Breast epithelium (tissue), 4 donors: Measurements from ENCODE around the gene CBX8. TPM values are rescaled to one million over a fixed set of nuclear protein-coding genes. Genes with fewer than 3 reads are reported as not detected.

Experiments used
- DNase-seq, 2 donors: peaks; one replicate each; pipeline ENCODE4 v3.0.0-alpha.2; 2019; ENCODE audit warnings: low spot score in 2 of 2
- H3K27ac ChIP-seq, 2 donors: fragments of 200-600 bp; sonication (generic) in 1 of 2; one replicate each; pipeline ENCODE4 v1.5.1; 2016 to 2019; ENCODE audit warnings: mild to moderate bottlenecking in 1 of 2
- H3K27me3 ChIP-seq, 2 donors: fragments of 200-600 bp; sonication (generic) in 1 of 2; one replicate each; pipeline versions ENCODE4 v1.5.1 to v1.6.0; 2017 to 2019; ENCODE audit warnings: control low read depth in 1 of 2, mild to moderate bottlenecking in 1 of 2
- H3K36me3 ChIP-seq: fragments of 200-600 bp; one replicate; pipeline ENCODE4 v1.5.1; 2019
- H3K4me1 ChIP-seq, 2 donors: fragments of 200-600 bp; sonication (generic); one replicate each; pipeline ENCODE4 v1.5.1; 2016 to 2019; ENCODE audit warnings: control low read depth in 1 of 2
- H3K4me3 ChIP-seq, 3 donors: fragments of 200-600 bp; sonication (generic); 1 replicate in 2 of 3; 2 replicates in 1 of 3; pipeline ENCODE4 v1.5.1; 2016 to 2019; ENCODE audit warnings: mild to moderate bottlenecking in 3 of 3, moderate library complexity in 2 of 3
- H3K9me3 ChIP-seq, 2 donors: fragments of 200-600 bp; sonication (generic) in 1 of 2; one replicate each; pipeline ENCODE4 v1.5.1; 2016 to 2019; ENCODE audit warnings: control low read depth in 1 of 2
- POLR2A ChIP-seq: fragments of 450-650 bp; IDR thresholded peaks from one replicate; pipeline ENCODE4 v1.6.1; 2016; ENCODE audit warnings: antibody characterized with exemption, mild to moderate bottlenecking, moderate library complexity
- POLR2AphosphoS5 ChIP-seq, 3 donors: sonication (generic); formaldehyde crosslinking; IDR thresholded peaks; one replicate each; pipeline ENCODE4 v1.6.1; 2017; ENCODE audit warnings: antibody characterized with exemption in 3 of 3
- intact Hi-C: fragments of 100-400 bp; cut with DNase I; formaldehyde crosslinking; loops from one replicate; pipeline ENCODE4 v1.15.1; 2023; ENCODE audit warnings: low total_unique reads
- total RNA-seq, 3 donors: library from RNA; depleted of rRNA; stranded (reverse); fragments of >200 nt; gene quantifications; one replicate each; pipeline ENCODE4 v1.1.0, GENCODE V29; 2016
- TF ChIP-seq, protein P1 (sequence below), 3 donors: fragments of 450-650 bp; IDR thresholded peaks; one replicate each; pipeline ENCODE4 v1.5.1; 2016 to 2017; ENCODE audit warnings: antibody characterized with exemption in 3 of 3, mild to moderate bottlenecking in 3 of 3, moderate library complexity in 3 of 3

The CBX8 gene
- 1 to 10 TPM; 1.9 to 9.2 (median 6.7) TPM for total RNA-seq

DNA sequence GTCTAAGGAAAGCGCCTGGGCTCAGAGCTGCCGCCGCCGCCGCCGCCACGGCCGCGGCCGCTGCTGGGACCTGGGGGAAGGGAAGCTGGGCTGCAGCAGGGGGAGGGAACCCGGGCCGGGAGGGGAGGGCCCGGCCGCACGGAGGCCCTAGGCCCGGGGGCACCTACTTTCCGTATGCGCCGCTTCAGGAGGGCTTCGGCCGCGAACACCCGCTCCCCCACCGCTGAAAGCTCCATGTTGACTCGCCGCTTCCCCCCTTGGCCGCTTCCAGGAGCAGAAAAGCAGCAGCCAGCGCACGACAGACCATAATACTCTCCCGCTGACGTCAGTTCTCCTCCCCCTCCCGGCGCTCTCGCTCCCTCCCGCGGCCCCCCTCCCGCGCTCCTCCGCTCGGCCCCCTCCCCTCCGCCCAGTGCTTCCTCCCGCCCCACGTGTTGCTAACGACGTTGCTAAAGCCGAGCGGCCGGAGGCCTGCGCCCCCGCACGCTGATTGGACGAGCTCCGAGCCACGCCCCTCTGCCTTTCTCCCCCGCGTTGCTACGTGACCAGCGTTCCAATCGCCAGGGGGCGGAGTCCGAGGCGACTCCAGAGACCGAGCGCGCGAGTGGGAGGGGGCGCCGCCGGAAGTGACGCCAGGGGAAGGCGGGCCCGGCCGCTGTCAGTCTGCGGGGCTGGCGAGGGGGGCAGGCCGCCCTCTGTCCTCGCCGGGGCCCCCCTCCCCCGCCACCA, at the start of gene CBX8:
Gene CBX8 (minus strand): TSS at position 315 of the 729 bp plus-strand sequence. CDS start 79 bp downstream, at position 236.
- H3K36me3 ChIP-seq: no peaks in the 10 kb centered on the region
- intact Hi-C loops: no loop called here
- H3K4me1 ChIP-seq: peaks cover 3 to 31% of the 10 kb centered on the region in 2 donors
- H3K9me3 ChIP-seq: no peaks in the 10 kb centered on the region
- peak; percentile 46 to 67 (median 67) for TF ChIP-seq POLR2AphosphoS5 (IDR thresholded peaks at IDR 0.05)
- TF ChIP-seq, protein P1, sequence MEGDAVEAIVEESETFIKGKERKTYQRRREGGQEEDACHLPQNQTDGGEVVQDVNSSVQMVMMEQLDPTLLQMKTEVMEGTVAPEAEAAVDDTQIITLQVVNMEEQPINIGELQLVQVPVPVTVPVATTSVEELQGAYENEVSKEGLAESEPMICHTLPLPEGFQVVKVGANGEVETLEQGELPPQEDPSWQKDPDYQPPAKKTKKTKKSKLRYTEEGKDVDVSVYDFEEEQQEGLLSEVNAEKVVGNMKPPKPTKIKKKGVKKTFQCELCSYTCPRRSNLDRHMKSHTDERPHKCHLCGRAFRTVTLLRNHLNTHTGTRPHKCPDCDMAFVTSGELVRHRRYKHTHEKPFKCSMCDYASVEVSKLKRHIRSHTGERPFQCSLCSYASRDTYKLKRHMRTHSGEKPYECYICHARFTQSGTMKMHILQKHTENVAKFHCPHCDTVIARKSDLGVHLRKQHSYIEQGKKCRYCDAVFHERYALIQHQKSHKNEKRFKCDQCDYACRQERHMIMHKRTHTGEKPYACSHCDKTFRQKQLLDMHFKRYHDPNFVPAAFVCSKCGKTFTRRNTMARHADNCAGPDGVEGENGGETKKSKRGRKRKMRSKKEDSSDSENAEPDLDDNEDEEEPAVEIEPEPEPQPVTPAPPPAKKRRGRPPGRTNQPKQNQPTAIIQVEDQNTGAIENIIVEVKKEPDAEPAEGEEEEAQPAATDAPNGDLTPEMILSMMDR (IDR thresholded peaks at IDR 0.05): no peak
- H3K27ac ChIP-seq: peak within 1 kb of the TSS; percentile 88 to 93
- H3K27me3 ChIP-seq: peaks cover 17 to 60% of the 10 kb centered on the region in 2 donors
- DNase-seq: peak; percentile 99 to 100
- H3K4me3 ChIP-seq: peak within 1 kb of the TSS; percentile 62 to 93 (median 76)

DNA sequence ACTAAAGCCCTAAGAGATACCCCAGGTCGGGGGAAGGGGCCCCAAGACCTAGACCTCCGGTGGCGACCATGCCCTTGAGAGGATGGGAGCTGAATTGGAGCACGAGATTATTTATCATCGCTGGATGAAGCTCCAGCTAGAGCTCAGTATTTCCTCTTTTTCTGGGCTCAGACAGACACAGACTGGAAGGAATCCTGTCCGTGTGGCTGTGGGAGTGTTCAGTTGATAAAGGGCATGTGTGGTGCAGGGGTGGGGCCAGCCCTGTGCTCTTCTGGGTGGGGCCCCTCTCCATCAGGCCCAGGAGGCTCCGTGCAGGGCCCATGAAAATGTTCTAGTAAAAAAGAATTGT, 48.7 kb upstream of the CBX8 start:
- peaks cover 8 to 12% of the 10 kb centered on the region in 2 donors for H3K4me1 ChIP-seq
- TF ChIP-seq, protein P1 (IDR thresholded peaks at IDR 0.05): no peak
- TF ChIP-seq POLR2A (no peak), POLR2AphosphoS5 (IDR thresholded peaks at IDR 0.05) (no peak)

DNA sequence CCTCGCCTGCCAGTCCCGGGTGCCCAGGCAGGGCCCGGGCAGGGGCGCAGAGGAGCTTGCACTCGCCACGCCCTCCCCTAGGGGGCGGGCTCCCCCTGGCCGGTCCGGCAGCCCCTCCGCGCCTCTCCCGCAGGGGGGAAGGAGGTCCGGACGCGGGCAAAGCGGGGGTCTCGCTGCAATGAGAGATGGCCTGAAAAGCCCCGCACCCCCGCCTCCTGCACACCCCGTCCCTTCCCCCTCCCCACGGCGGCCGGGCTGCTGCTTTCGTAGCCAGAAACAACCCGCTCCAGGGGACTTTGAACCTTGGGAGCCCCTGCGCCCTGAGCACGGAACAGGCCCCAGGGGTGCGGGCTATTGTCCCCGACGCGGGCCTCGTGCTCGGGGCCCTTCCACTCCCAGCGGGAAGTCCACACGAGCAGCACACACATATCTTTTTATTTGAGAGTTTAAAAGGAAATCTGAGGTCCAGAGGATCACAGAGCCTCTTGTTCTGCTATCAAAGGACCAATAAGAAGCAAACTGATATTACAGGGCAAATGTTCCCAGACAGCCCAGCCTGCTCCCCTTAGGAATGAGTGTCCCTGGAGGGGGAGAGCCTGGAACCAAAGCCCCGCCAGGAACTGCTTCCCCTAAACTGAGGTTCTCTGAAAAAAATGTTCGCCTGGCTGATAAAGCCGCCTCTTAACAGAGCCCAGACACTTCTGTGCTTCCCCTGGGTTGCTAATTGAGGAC, 48.2 kb upstream of the CBX8 start:
- no peaks in the 10 kb centered on the region for H3K36me3 ChIP-seq
- DNase-seq: no peak
- peaks cover 11 to 34% of the 10 kb centered on the region in 2 donors for H3K27me3 ChIP-seq
- peak overlapping the region; percentile 50 to 96 (median 58) for H3K4me3 ChIP-seq
- H3K27ac ChIP-seq: peak overlapping the region; percentile 62 to 98
- TF ChIP-seq POLR2AphosphoS5 (IDR thresholded peaks at IDR 0.05): no peak
- TF ChIP-seq, protein P1 (IDR thresholded peaks at IDR 0.05): peak in 2 of 3 donors; percentile 19 to 33
- no peaks in the 10 kb centered on the region for H3K9me3 ChIP-seq
- intact Hi-C loops: no loop called here
- H3K4me1 ChIP-seq: peaks cover 14% of the 10 kb centered on the region in 2 donors

More for the DNA sequence above, 48.7 kb upstream of the CBX8 start:
- Histone ChIP-seq H3K4me3 (no peak overlapping the region), H3K27me3 (peaks cover 11 to 29% of the 10 kb centered on the region in 2 donors), H3K36me3 (no peaks in the 10 kb centered on the region), H3K9me3 (no peaks in the 10 kb centered on the region), H3K27ac (peak overlapping the region; percentile 62 to 98)
- intact Hi-C loops: no loop called here
- DNase-seq: no peak

DNA sequence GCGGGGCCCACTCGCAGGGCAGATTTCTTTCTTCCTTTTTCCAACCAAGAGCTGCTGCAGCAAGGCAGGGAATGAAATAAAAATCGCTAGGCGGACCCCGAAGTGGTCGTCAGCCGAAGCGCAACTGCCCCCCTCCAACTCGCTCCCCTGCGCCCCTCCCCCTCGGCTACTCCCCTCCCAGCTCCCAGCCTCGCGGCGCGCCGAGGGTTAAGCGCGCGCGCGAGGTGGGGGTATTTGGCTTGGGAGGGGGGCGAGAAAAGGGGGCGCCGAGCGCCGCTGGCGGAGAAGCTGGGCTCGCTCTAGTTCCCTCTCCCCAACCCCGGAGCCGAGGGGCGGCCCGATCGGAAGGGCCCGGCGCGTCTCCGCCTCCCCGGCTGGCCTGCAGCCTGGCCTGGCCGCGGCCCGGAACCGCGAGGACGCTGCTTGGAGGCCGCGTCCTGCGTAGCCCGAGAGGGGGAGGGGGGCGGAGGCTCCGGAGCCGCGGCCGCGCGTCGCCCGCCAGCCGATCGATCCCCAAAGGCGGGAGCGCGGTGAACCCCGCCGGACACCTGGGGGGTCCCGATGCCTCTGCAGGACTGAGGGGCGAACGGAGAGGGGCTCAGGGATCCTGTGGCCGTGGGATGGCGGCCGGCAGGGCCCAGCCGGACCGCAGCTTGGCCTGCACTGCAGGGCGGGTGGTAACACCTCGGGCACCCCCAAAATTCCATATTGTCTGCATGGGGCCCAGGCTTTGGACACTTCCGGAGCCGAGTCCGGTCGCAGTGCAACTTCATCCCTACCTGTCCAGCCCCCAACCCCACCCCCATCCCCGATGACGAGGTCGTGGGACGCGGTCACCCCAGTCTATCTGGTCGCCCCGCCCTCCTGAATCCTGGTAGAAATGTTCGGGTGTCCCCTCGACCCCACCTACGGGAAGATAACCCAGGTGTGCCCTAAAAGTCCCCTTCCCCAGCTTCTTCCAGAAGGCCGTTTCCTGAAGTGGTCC, 47.2 kb upstream of the CBX8 start:
- Histone ChIP-seq H3K36me3 (no peaks in the 10 kb centered on the region), H3K4me3 (peak overlapping the region; percentile 50 to 96 (median 58)), H3K27me3 (peaks cover 11 to 37% of the 10 kb centered on the region in 2 donors), H3K4me1 (peaks cover 17% of the 10 kb centered on the region in 2 donors), H3K9me3 (no peaks in the 10 kb centered on the region), H3K27ac (peak overlapping the region; percentile 62 to 98)
- no peak for DNase-seq
- intact Hi-C loops: no loop called here
- no peak for TF ChIP-seq POLR2A
- TF ChIP-seq POLR2AphosphoS5 (IDR thresholded peaks at IDR 0.05): peak in 2 of 3 donors; percentile 20 to 63

DNA sequence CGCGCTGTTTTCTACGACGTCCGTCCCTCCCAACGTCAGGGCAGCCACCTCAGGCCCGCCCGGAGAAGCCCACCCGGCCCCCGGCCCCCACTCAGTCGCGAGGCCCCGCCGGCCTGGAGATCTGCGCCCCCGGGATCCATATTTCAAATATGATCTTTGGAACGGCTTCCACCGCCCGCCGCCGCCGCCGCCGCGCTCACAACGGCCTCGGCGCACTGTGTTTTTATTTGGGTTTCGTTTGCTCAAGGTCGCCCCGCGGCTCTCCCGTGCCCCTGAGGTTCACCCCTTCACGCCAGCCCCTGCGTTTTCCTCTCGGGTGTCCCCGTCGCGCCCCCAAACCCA, 46.6 kb upstream of the CBX8 start:
- Histone ChIP-seq H3K27me3 (peaks cover 11 to 37% of the 10 kb centered on the region in 2 donors), H3K27ac (peak overlapping the region; percentile 62 to 98), H3K4me3 (peak overlapping the region; percentile 50 to 96 (median 58)), H3K36me3 (no peaks in the 10 kb centered on the region), H3K9me3 (no peaks in the 10 kb centered on the region), H3K4me1 (peaks cover 17% of the 10 kb centered on the region in 2 donors)
- DNase-seq: no peak
- TF ChIP-seq POLR2AphosphoS5 (IDR thresholded peaks at IDR 0.05): no peak
- TF ChIP-seq, protein P1 (IDR thresholded peaks at IDR 0.05): no peak
- intact Hi-C loops: no loop called here
